Endodermal cell (in vitro differentiated cells): ENCODE results near the gene KIRREL3. TPM values are rescaled to one million over a fixed set of nuclear protein-coding genes. Genes with fewer than 3 reads are reported as not detected.

ENCODE experiments used
- DNase-seq: peaks from one replicate; pipeline ENCODE4 v3.0.0-alpha.2; 2017
- H3K27ac ChIP-seq: 2 replicates; pipeline ENCODE4 v1.5.1; 2013; ENCODE audit warnings: mild to moderate bottlenecking, low read depth, low read length, moderate library complexity
- H3K27me3 ChIP-seq: 2 replicates; pipeline ENCODE4 v1.6.1; 2013; ENCODE audit warnings: mild to moderate bottlenecking, low read length, moderate library complexity; ENCODE audit not compliant: insufficient read depth, control insufficient read depth, poor library complexity, severe bottlenecking
- H3K36me3 ChIP-seq: 2 replicates; pipeline ENCODE4 v1.7.0; 2013; ENCODE audit warnings: mild to moderate bottlenecking, low read length, moderate library complexity; ENCODE audit not compliant: control insufficient read depth, insufficient read depth
- H3K4me1 ChIP-seq: one replicate; pipeline ENCODE4 v1.7.0; 2013; ENCODE audit warnings: low read length; ENCODE audit not compliant: control insufficient read depth, insufficient read depth
- H3K4me3 ChIP-seq: 2 replicates; pipeline ENCODE4 v1.5.1; 2013; ENCODE audit warnings: mild to moderate bottlenecking, low read length, moderate library complexity
- H3K9ac ChIP-seq: 2 replicates; pipeline ENCODE4 v1.6.1; 2013; ENCODE audit warnings: mild to moderate bottlenecking, low read length, moderate library complexity; ENCODE audit not compliant: poor library complexity, severe bottlenecking; ENCODE audit errors: extremely low read depth
- H3K9me3 ChIP-seq: 2 replicates; pipeline ENCODE4 v1.6.1; 2013; ENCODE audit warnings: mild to moderate bottlenecking, low read length, moderate library complexity; ENCODE audit not compliant: control insufficient read depth
- H3K27ac Mint-ChIP-seq: 2 replicates; pipeline ENCODE4 v1.8.0; 2020; ENCODE audit warnings: mixed read lengths
- H3K27me3 Mint-ChIP-seq: 2 replicates; pipeline ENCODE4 v1.8.0; 2021; ENCODE audit warnings: mild to moderate bottlenecking, mixed read lengths; ENCODE audit not compliant: insufficient read depth
- H3K36me3 Mint-ChIP-seq: 2 replicates; pipeline ENCODE4 v1.8.0; 2020; ENCODE audit warnings: low read depth, mixed read lengths
- H3K4me1 Mint-ChIP-seq: 2 replicates; pipeline ENCODE4 v1.8.0; 2020; ENCODE audit warnings: mixed read lengths
- H3K4me3 Mint-ChIP-seq: 2 replicates; pipeline ENCODE4 v1.8.0; 2020; ENCODE audit warnings: mild to moderate bottlenecking, moderate library complexity, mixed read lengths
- H3K9me3 Mint-ChIP-seq: 2 replicates; pipeline ENCODE4 v1.8.0; 2020; ENCODE audit warnings: mild to moderate bottlenecking, mixed read lengths
- WGBS, 2 experiments: methylation state at CpG; one replicate each; pipeline versions ENCODE4 v1.1.5 to v1.1.7; 2013; ENCODE audit warnings: missing lambda C conversion rate in 2 of 2, mixed read lengths in 1 of 2; ENCODE audit not compliant: insufficient coverage in 1 of 2, insufficient read length in 1 of 2; 5-methylcytosine and 5-hydroxymethylcytosine counted together
- total RNA-seq, 2 donors: library from RNA; stranded (reverse); fragmentation: NEBNext Ultra II Directional in 1 of 2; extraction: Animal tissue kit (Norgen Biotek cat#: 25700) in 1 of 2; gene quantifications; 2 replicates in 1 of 2; 3 replicates in 1 of 2; pipeline ENCODE4 v1.2.1, GENCODE V29; 2021
- TF ChIP-seq, protein P1 (sequence below): fragments of 200-600 bp; sonication (generic); conservative IDR thresholded peaks from 2 replicates; pipeline ENCODE4 v1.5.0; 2021; ENCODE audit warnings: antibody characterized with exemption, mild to moderate bottlenecking

Gene KIRREL3
- total RNA-seq, 2 donors from 2014 or later, result 1.1 to 1.4 TPM

DNA sequence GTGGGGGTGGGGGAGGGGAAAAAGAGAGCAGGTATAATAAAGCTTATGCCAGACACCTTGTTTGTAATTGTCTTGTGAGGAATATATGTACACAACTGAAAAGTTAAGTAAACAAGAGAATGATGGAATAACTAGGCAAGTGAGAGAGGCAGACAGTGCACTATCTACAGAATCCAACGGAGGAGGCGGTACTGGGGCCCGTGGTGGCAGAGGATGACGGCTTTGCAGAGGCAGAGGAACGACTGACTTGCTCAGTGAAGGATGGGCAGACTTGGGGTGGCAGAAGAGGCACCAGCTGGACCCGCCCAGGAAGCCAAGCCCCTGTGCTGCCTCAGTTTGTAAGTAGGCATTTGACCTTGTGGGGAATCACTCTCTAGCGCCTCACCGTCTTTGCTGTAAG lies 347.5 kb downstream of the KIRREL3 start:
- Histone ChIP-seq H3K27ac (no peak overlapping the region), H3K4me1 (peaks cover 11% of the 10 kb centered on the region), H3K36me3 (no peaks in the 10 kb centered on the region), H3K4me3 (no peak overlapping the region), H3K27me3 (no peaks in the 10 kb centered on the region), H3K9me3 (no peaks in the 10 kb centered on the region), H3K9ac (no peak overlapping the region)
- Mint-ChIP-seq H3K27ac (no peak overlapping the region), H3K36me3 (no peaks in the 10 kb centered on the region), H3K4me3 (no peak overlapping the region), H3K9me3 (no peaks in the 10 kb centered on the region), H3K27me3 (no peaks in the 10 kb centered on the region), H3K4me1 (peaks cover 14% of the 10 kb centered on the region)
- TF ChIP-seq, protein P1, sequence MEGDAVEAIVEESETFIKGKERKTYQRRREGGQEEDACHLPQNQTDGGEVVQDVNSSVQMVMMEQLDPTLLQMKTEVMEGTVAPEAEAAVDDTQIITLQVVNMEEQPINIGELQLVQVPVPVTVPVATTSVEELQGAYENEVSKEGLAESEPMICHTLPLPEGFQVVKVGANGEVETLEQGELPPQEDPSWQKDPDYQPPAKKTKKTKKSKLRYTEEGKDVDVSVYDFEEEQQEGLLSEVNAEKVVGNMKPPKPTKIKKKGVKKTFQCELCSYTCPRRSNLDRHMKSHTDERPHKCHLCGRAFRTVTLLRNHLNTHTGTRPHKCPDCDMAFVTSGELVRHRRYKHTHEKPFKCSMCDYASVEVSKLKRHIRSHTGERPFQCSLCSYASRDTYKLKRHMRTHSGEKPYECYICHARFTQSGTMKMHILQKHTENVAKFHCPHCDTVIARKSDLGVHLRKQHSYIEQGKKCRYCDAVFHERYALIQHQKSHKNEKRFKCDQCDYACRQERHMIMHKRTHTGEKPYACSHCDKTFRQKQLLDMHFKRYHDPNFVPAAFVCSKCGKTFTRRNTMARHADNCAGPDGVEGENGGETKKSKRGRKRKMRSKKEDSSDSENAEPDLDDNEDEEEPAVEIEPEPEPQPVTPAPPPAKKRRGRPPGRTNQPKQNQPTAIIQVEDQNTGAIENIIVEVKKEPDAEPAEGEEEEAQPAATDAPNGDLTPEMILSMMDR, result no peak
- DNase-seq, result no peak
- 95 to 97% methylated on average over 5 to 7 of the region's 8 CpGs for WGBS, 2 experiments

GRCh38 chr11:126647735-126648134 lies 352.8 kb downstream of the KIRREL3 start:
- 51 to 76% methylated on average over 2 to 5 of the region's 5 CpGs for WGBS, 2 experiments
- Histone ChIP-seq H3K4me1 (no peaks in the 10 kb centered on the region), H3K27ac (no peak overlapping the region), H3K4me3 (no peak overlapping the region), H3K27me3 (no peaks in the 10 kb centered on the region), H3K9me3 (no peaks in the 10 kb centered on the region), H3K9ac (no peak overlapping the region), H3K36me3 (no peaks in the 10 kb centered on the region)
- Mint-ChIP-seq H3K4me3 (no peak overlapping the region), H3K9me3 (no peaks in the 10 kb centered on the region), H3K27me3 (no peaks in the 10 kb centered on the region), H3K36me3 (no peaks in the 10 kb centered on the region), H3K27ac (no peak overlapping the region), H3K4me1 (no peaks in the 10 kb centered on the region)
- TF ChIP-seq, protein P1, result no peak
- no peak for DNase-seq

- Histone ChIP-seq H3K9ac (no peak overlapping the region), H3K4me3 (no peak overlapping the region), H3K9me3 (no peaks in the 10 kb centered on the region), H3K27ac (no peak overlapping the region), H3K4me1 (no peaks in the 10 kb centered on the region), H3K36me3 (no peaks in the 10 kb centered on the region), H3K27me3 (no peaks in the 10 kb centered on the region)
- WGBS, 2 experiments, result 91% methylated on average over 3 to 10 of the region's 10 CpGs
- DNase-seq, result no peak
- no peak overlapping the region for H3K4me3 Mint-ChIP-seq
- TF ChIP-seq, protein P1, result no peak
- H3K27me3 Mint-ChIP-seq, result no peaks in the 10 kb centered on the region
- H3K4me1 Mint-ChIP-seq, result no peaks in the 10 kb centered on the region
- H3K27ac Mint-ChIP-seq, result no peak overlapping the region
- H3K36me3 Mint-ChIP-seq, result no peaks in the 10 kb centered on the region
- H3K9me3 Mint-ChIP-seq, result no peaks in the 10 kb centered on the region
Measured at GRCh38 chr11:126646701-126647557, 353.6 kb downstream of the KIRREL3 start.
